ENCODE data around the gene FAM47C. TPM values are rescaled to one million over a fixed set of nuclear protein-coding genes. Genes with fewer than 3 reads are reported as not detected.
"Not testable (repeated sequence)": the region's sequence is repeated elsewhere in the genome, so short reads cannot be mapped to it uniquely, and the experiment has no call there.

The FAM47C gene
- total and polyA plus RNA-seq, 2 of the 13 experiments (the other 11 are each of a cell fraction or from before 2014, with no cell fraction given), result not detected

GRCh38 chrX:36983831-36984230 lies 24.3 kb upstream of the FAM47C start (continued):
- TF ChIP-seq TAF1 (CRISPR knock-in tag; IDR thresholded peaks at IDR 0.05) (no peak), BRD4 (CRISPR knock-in tag; IDR thresholded peaks at IDR 0.05) (no peak), KLF11 (CRISPR knock-in tag; IDR thresholded peaks at IDR 0.05) (no peak)

GRCh38 chrX:36985416-36986209 lies 22.6 kb upstream of the FAM47C start:
- DNase-seq (ENCODE audit: low spot score); in situ Hi-C loops (cut with HindIII; ENCODE audit: extremely low pct_ligation_motif_present, low pct_unique_long_range_greater_than_20kb): not testable (repeated sequence)
- 67% methylated on average over 7 of the region's 89 CpGs for WGBS (ENCODE audit: low lambda C conversion rate)

GRCh38 chrX:36986231-36986630 lies 21.9 kb upstream of the FAM47C start:
- WGBS (ENCODE audit: low lambda C conversion rate), result no CpG with 5 or more reads among the region's 34 CpGs
- no peaks in the 10 kb centered on the region for H4K20me1 ChIP-seq (ENCODE audit: insufficient read depth, low read length)
- H3K27me3 ChIP-seq (ENCODE audit: control insufficient read depth in 1 of 2, insufficient read depth in 2 of 2, low read length in 2 of 2), result no peaks in the 10 kb centered on the region
- no peak overlapping the region for H3K4me3 ChIP-seq (replicated peaks in 1 of 3; ENCODE audit: insufficient read depth in 1 of 3, low read depth in 2 of 3, low read length in 3 of 3)
- CTCF ChIA-PET (ENCODE audit: low intra/inter-chr PET ratio, low total read pairs), result no interaction called here
- no peak for FAIRE-seq
- H3K36me3 ChIP-seq (replicated peaks in 1 of 2; ENCODE audit: control insufficient read depth in 1 of 2, insufficient read depth in 2 of 2, low read length in 2 of 2), result no peaks in the 10 kb centered on the region
- no peak for DNase-seq (ENCODE audit: low spot score)
- H3K9me3 ChIP-seq (ENCODE audit: low read length), result no peaks in the 10 kb centered on the region
- ATAC-seq, result no peak
- no peaks in the 10 kb centered on the region for H3K79me2 ChIP-seq (ENCODE audit: insufficient read depth, low read length)
- in situ Hi-C loops (cut with HindIII; ENCODE audit: extremely low pct_ligation_motif_present, low pct_unique_long_range_greater_than_20kb), result no loop called here
- H3K9ac ChIP-seq (ENCODE audit: insufficient read depth, low read depth, low read length), result no peak overlapping the region
- POLR2A ChIA-PET, result no interaction called here
- H3K4me2 ChIP-seq (ENCODE audit: low read depth, low read length), result no peak overlapping the region
- intact Hi-C loops (cut with micrococcal nuclease; ENCODE audit: unreplicated experiment), result no loop called here
- H3K4me1 ChIP-seq (ENCODE audit: insufficient read depth, low read length), result no peaks in the 10 kb centered on the region
- TF ChIP-seq ZHX1 (CRISPR knock-in tag; IDR thresholded peaks at IDR 0.05; ENCODE audit: low read depth) (no peak), HIVEP1 (CRISPR knock-in tag; IDR thresholded peaks at IDR 0.05) (no peak), DNMT1 (CRISPR knock-in tag; IDR thresholded peaks at IDR 0.05) (no peak), ZNF34 (CRISPR knock-in tag; IDR thresholded peaks at IDR 0.05; ENCODE audit: borderline replicate concordance) (no peak), HCFC1 (IDR thresholded peaks at IDR 0.05; ENCODE audit: low read depth, low read length) (no peak), ZNF570 (CRISPR knock-in tag; IDR thresholded peaks at IDR 0.05; ENCODE audit: borderline replicate concordance) (no peak), ZNF441 (CRISPR knock-in tag; IDR thresholded peaks at IDR 0.05; ENCODE audit: borderline replicate concordance) (no peak)
- BruUV-seq (replicated peaks), result no TSS peak
- no peak overlapping the region for H3K27ac ChIP-seq (ENCODE audit: extremely low read length, insufficient read depth, low read length)
- H2AFZ ChIP-seq (ENCODE audit: low read length), result no peak overlapping the region

More at GRCh38 chrX:36985416-36986209, 22.6 kb upstream of the FAM47C start:
- H3K36me3 ChIP-seq (replicated peaks in 1 of 2; ENCODE audit: control insufficient read depth in 1 of 2, insufficient read depth in 2 of 2, low read length in 2 of 2); BruUV-seq (replicated peaks); POLR2A ChIA-PET; CTCF ChIA-PET (ENCODE audit: low intra/inter-chr PET ratio, low total read pairs); H3K4me1 ChIP-seq (ENCODE audit: insufficient read depth, low read length); H3K27ac ChIP-seq (ENCODE audit: extremely low read length, insufficient read depth, low read length); FAIRE-seq; H3K79me2 ChIP-seq (ENCODE audit: insufficient read depth, low read length); intact Hi-C loops (cut with micrococcal nuclease; ENCODE audit: unreplicated experiment); H3K9ac ChIP-seq (ENCODE audit: insufficient read depth, low read depth, low read length); H4K20me1 ChIP-seq (ENCODE audit: insufficient read depth, low read length); ATAC-seq; H3K4me2 ChIP-seq (ENCODE audit: low read depth, low read length); H3K4me3 ChIP-seq (replicated peaks in 1 of 3; ENCODE audit: insufficient read depth in 1 of 3, low read depth in 2 of 3, low read length in 3 of 3); H3K27me3 ChIP-seq (ENCODE audit: control insufficient read depth in 1 of 2, insufficient read depth in 2 of 2, low read length in 2 of 2); H3K9me3 ChIP-seq (ENCODE audit: low read length); H2AFZ ChIP-seq (ENCODE audit: low read length): not testable (repeated sequence)
